ENCODE results near the gene NSD2. TPM values are rescaled to one million over a fixed set of nuclear protein-coding genes. Genes with fewer than 3 reads are reported as not detected.

The NSD2 gene
- polyA plus RNA-seq, 3 donors from 2014 or later: 1.8 to 7.2 (median 4.4) TPM

GRCh38 chr4:1862961-1863296 is 8.3 kb upstream of the NSD2 start:
- no peaks in the 10 kb centered on the region for H3K36me3 Mint-ChIP-seq
- H3K4me3 Mint-ChIP-seq: peak overlapping the region; percentile 18 to 61 (median 47)
- H3K27me3 Mint-ChIP-seq (ENCODE audit: low read depth in 3 of 3): peaks cover 0 to 4% (median 0%) of the 10 kb centered on the region in 3 donors
- H3K4me1 Mint-ChIP-seq: peaks cover 19 to 20% of the 10 kb centered on the region in 2 donors
- peak overlapping the region in 1 of 6 donors; percentile 32 for H3K27ac Mint-ChIP-seq
- no peak for DNase-seq
- H3K9me3 Mint-ChIP-seq: no peaks in the 10 kb centered on the region

- H3K27me3 Mint-ChIP-seq (ENCODE audit: low read depth in 3 of 3): peaks cover 0 to 4% (median 0%) of the 10 kb centered on the region in 3 donors
- H3K27ac Mint-ChIP-seq: peak overlapping the region in 1 of 6 donors; percentile 32
- peaks cover 19 to 20% of the 10 kb centered on the region in 2 donors for H3K4me1 Mint-ChIP-seq
- peak overlapping the region in 3 of 5 donors; percentile 21 to 51 (median 47) for H3K4me3 Mint-ChIP-seq
- H3K9me3 Mint-ChIP-seq: no peaks in the 10 kb centered on the region
- no peaks in the 10 kb centered on the region for H3K36me3 Mint-ChIP-seq
- DNase-seq: no peak
Measured at GRCh38 chr4:1863297-1864033, 7.7 kb upstream of the NSD2 start.

DNA sequence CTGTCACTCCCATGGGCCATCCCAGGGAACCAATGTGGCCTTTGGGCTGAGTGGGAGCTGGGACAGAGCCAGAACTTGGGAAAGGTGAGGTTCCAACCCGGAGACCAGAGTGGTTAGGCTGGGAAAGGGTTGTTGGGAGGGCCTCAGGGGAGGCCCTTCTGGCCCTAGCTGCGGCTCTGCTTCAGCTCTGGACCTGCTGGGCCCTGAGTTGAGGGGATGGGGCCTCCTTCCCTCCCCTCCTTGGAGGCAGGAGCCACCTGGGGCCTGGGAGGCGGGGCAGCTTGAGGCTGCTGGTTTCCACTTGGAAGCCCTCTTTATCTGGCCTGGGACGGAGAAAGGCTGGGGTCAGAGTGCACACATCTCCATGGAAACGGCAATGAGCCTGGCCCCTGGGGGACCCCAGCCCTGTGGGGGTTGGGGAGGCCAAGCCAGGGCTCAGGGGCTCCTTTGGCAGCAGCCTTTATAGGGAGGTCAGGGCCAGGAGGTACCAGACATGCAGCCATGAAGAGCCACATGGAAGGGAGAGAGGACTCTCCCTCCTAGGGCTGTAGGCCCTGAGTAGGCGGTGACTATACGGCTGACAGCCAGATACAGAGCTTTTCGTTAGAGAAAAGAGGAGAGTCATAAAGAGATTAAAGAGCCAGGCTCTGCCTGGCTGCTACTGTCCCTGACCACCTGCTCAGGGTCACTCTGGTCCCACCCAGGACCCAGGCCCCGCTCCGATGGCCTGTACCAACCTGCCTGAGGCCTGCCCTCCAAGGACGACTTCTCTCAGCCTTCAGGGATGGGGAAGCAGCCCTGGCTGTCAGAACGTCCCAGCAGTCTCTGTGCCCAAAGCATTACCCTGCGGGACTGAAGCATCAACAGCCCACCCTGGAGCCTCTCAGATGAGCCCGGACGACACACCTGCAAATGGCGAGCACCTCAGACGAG is 6.9 kb upstream of the NSD2 start:
- H3K27me3 Mint-ChIP-seq (ENCODE audit: low read depth in 3 of 3): peaks cover 0 to 4% (median 0%) of the 10 kb centered on the region in 3 donors

DNA sequence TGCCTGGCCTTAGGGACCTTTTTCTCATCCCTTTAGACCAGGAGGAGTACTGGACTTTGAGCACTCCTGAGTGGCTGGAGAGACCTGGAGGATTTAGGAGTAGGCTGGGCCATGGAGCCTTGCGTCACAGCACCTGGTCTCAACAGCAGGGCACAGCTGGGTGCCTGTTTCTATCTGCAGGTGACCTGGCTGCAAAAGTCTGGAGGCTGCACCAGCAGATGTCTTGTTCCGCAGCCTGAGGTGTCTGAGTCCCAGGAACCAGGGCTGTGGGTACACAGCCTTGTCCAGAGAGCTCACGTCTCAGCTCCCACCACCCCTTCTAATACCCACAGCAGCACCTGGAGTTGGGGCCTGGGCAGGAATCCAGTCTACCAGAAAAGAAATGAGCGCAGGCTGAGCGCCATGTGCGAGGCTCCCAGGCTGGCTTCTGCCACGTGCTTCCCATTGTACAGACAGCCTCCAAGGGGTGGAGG is 5.0 kb upstream of the NSD2 start:
- H3K4me3 Mint-ChIP-seq: no peak overlapping the region
- no peak for DNase-seq
- peaks cover 0 to 8% (median 2%) of the 10 kb centered on the region in 3 donors for H3K27me3 Mint-ChIP-seq (ENCODE audit: low read depth in 3 of 3)
- peaks cover 27 to 28% of the 10 kb centered on the region in 2 donors for H3K4me1 Mint-ChIP-seq
- H3K27ac Mint-ChIP-seq: no peak overlapping the region
- no peaks in the 10 kb centered on the region for H3K36me3 Mint-ChIP-seq
- no peaks in the 10 kb centered on the region for H3K9me3 Mint-ChIP-seq

More for the DNA sequence above, 6.9 kb upstream of the NSD2 start:
- Mint-ChIP-seq H3K36me3 (no peaks in the 10 kb centered on the region), H3K4me1 (peaks cover 19 to 20% of the 10 kb centered on the region in 2 donors), H3K9me3 (no peaks in the 10 kb centered on the region), H3K4me3 (no peak overlapping the region), H3K27ac (no peak overlapping the region)
- DNase-seq: no peak

GRCh38 chr4:1868293-1868692 is 2.9 kb upstream of the NSD2 start:
- peaks cover 19 to 22% of the 10 kb centered on the region in 2 donors for H3K4me1 Mint-ChIP-seq
- no peaks in the 10 kb centered on the region for H3K9me3 Mint-ChIP-seq
- H3K27ac Mint-ChIP-seq: peak overlapping the region in 1 of 6 donors; percentile 40

GRCh38 chr4:1868912-1869311 is 2.3 kb upstream of the NSD2 start:
- H3K27me3 Mint-ChIP-seq (ENCODE audit: low read depth in 3 of 3): peaks cover 7 to 20% (median 15%) of the 10 kb centered on the region in 3 donors
- no peaks in the 10 kb centered on the region for H3K36me3 Mint-ChIP-seq
- H3K27ac Mint-ChIP-seq: no peak overlapping the region
- no peaks in the 10 kb centered on the region for H3K9me3 Mint-ChIP-seq
- no peak for DNase-seq
- H3K4me3 Mint-ChIP-seq: peak overlapping the region in 4 of 5 donors; percentile 18 to 36 (median 23)
- H3K4me1 Mint-ChIP-seq: peaks cover 15 to 20% of the 10 kb centered on the region in 2 donors

More at GRCh38 chr4:1868293-1868692, 2.9 kb upstream of the NSD2 start:
- peaks cover 7 to 20% (median 14%) of the 10 kb centered on the region in 3 donors for H3K27me3 Mint-ChIP-seq (ENCODE audit: low read depth in 3 of 3)
- DNase-seq: no peak
- no peaks in the 10 kb centered on the region for H3K36me3 Mint-ChIP-seq
- H3K4me3 Mint-ChIP-seq: peak overlapping the region in 2 of 5 donors; percentile 18 to 20

DNA sequence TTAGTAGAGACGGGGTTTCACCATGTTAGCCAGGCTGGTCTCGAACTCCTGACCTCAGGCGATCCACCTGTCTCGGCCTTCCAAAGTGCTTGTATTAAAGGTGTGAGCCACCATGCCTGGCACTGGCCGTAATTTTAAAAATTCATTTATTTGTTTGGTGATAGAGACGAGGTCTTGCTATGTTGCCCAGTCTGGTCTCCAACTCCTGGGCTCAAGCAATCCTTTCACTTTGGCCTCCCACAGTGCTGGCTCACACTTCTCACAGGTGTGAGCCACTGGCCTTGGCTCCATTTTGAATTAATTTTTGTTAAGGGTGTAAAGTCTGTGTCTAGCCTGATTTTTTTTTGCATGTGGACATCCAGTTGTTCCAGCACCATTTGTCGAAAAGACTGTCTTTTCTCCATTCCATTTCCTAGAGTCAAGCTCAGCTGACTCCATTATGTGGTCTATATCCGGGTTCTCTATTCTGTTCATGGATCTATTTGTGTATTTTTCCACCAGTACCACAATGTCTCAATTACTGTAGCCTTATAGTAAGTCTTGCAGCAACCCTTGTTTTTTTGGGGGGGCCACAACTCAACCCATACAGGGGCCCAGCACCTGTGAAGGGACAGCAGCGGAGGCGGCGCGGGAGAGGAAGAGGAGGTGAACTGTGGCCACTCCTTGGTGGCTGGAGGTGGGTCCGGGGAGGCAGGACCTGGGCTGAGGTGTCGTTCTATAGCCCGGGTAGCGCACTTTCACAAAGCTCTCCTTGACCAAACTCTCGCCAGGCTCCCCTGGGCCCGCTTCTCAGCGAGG is 1.5 kb upstream of the NSD2 start:
- Mint-ChIP-seq H3K27me3 (ENCODE audit: low read depth in 3 of 3) (peaks cover 7 to 20% (median 15%) of the 10 kb centered on the region in 3 donors), H3K27ac (peak overlapping the region; percentile 92 to 96 (median 95)), H3K9me3 (no peaks in the 10 kb centered on the region), H3K4me3 (peak overlapping the region; percentile 83 to 89 (median 87)), H3K36me3 (no peaks in the 10 kb centered on the region), H3K4me1 (peaks cover 18 to 20% of the 10 kb centered on the region in 2 donors)
- DNase-seq: no peak

DNA sequence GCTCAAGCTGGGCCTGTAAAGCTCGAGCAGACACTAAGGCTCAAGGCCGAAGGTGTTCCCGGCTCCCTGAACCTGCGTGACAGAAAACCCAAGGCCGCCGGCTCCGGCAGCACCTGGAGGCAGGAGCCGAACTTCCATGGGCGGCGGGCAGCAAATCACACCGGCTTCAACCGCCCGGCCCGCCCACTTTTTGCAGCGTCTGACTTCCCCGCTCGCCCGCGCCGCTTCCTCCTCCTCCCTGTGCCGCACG is 940 bp upstream of the NSD2 start:
- Mint-ChIP-seq H3K4me1 (peaks cover 18 to 20% of the 10 kb centered on the region in 2 donors), H3K36me3 (no peaks in the 10 kb centered on the region), H3K4me3 (peak overlapping the region; percentile 83 to 89 (median 87)), H3K27me3 (ENCODE audit: low read depth in 3 of 3) (peaks cover 7 to 20% (median 15%) of the 10 kb centered on the region in 3 donors), H3K27ac (peak overlapping the region; percentile 92 to 96 (median 95)), H3K9me3 (no peaks in the 10 kb centered on the region)
- DNase-seq: peak; percentile 85 to 87 (median 87)

GRCh38 chr4:1871471-1872021 is 353 bp downstream of the NSD2 start:
- no peaks in the 10 kb centered on the region for H3K9me3 Mint-ChIP-seq
- peaks cover 18 to 20% of the 10 kb centered on the region in 2 donors for H3K4me1 Mint-ChIP-seq
- peaks cover 7 to 20% (median 15%) of the 10 kb centered on the region in 3 donors for H3K27me3 Mint-ChIP-seq (ENCODE audit: low read depth in 3 of 3)
- H3K4me3 Mint-ChIP-seq: no peak overlapping the region
- DNase-seq: no peak
- no peak overlapping the region for H3K27ac Mint-ChIP-seq
- no peaks in the 10 kb centered on the region for H3K36me3 Mint-ChIP-seq

DNA sequence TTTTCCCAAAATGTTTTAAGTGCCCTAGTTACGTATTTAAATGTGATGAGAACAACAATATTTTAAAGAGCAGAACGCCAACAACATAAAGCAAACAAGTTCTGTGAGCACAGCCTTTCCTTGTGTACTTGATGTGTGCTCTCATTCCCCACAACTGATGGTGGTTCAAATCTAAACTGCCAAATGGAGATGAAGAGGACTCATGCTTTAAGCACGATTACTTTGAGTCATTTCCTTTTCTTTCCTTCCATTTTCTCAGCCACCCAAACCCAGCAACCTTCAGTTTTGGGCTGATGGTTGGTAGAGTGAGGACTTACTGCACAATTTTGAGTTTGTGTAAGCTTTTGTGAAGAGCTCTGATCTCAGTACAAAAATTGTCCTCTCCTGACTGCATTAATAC is 1.7 kb downstream of the NSD2 start:
- Mint-ChIP-seq H3K27me3 (ENCODE audit: low read depth in 3 of 3) (peaks cover 7 to 20% (median 13%) of the 10 kb centered on the region in 3 donors), H3K4me1 (peaks cover 19 to 20% of the 10 kb centered on the region in 2 donors), H3K36me3 (no peaks in the 10 kb centered on the region), H3K27ac (peak overlapping the region in 5 of 6 donors; percentile 59 to 96 (median 91)), H3K4me3 (peak overlapping the region; percentile 74 to 89 (median 83)), H3K9me3 (no peaks in the 10 kb centered on the region)
- no peak for DNase-seq

GRCh38 chr4:1873291-1873690 is 2.1 kb downstream of the NSD2 start:
- H3K36me3 Mint-ChIP-seq: no peaks in the 10 kb centered on the region
- H3K27ac Mint-ChIP-seq: peak overlapping the region in 4 of 6 donors; percentile 39 to 96 (median 90)
- peaks cover 19 to 20% of the 10 kb centered on the region in 2 donors for H3K4me1 Mint-ChIP-seq
- H3K27me3 Mint-ChIP-seq (ENCODE audit: low read depth in 3 of 3): peaks cover 7 to 20% (median 13%) of the 10 kb centered on the region in 3 donors
- H3K9me3 Mint-ChIP-seq: no peaks in the 10 kb centered on the region
- DNase-seq: no peak
- peak overlapping the region in 3 of 5 donors; percentile 74 to 89 (median 80) for H3K4me3 Mint-ChIP-seq

- Mint-ChIP-seq H3K9me3 (no peaks in the 10 kb centered on the region), H3K27me3 (ENCODE audit: low read depth in 3 of 3) (peaks cover 7 to 20% (median 13%) of the 10 kb centered on the region in 3 donors), H3K4me3 (peak overlapping the region in 2 of 5 donors; percentile 13 to 31), H3K27ac (peak overlapping the region in 1 of 6 donors; percentile 16), H3K36me3 (no peaks in the 10 kb centered on the region), H3K4me1 (peaks cover 19 to 20% of the 10 kb centered on the region in 2 donors)
- DNase-seq: no peak
Measured at GRCh38 chr4:1873776-1874175, 2.6 kb downstream of the NSD2 start.

- DNase-seq: no peak
- Mint-ChIP-seq H3K4me3 (peak overlapping the region in 2 of 5 donors; percentile 31 to 50), H3K4me1 (peaks cover 19 to 20% of the 10 kb centered on the region in 2 donors), H3K9me3 (no peaks in the 10 kb centered on the region), H3K27me3 (ENCODE audit: low read depth in 3 of 3) (peaks cover 7 to 20% (median 13%) of the 10 kb centered on the region in 3 donors), H3K27ac (peak overlapping the region in 2 of 6 donors; percentile 29 to 43), H3K36me3 (no peaks in the 10 kb centered on the region)
Measured at GRCh38 chr4:1874201-1874600, 3.0 kb downstream of the NSD2 start.
